Parathyroid adenoma (tissue), 2 donors: ENCODE results near the gene ZNRF3.
A peak's percentile ranks its signal among the peaks of the same experiment; 100 is the strongest.

Experiments used
- H2AFZ ChIP-seq: fragments of 300-600 bp; sonication (generic); one replicate; pipeline ENCODE4 v1.7.0; 2017; ENCODE audit warnings: antibody characterized with exemption, mild to moderate bottlenecking
- H3K27ac ChIP-seq: fragments of 300-600 bp; sonication (generic); one replicate; pipeline ENCODE4 v1.7.0; 2017
- H3K27me3 ChIP-seq: fragments of 300-600 bp; sonication (generic); one replicate; pipeline ENCODE4 v1.7.0; 2017; ENCODE audit warnings: low read length; ENCODE audit not compliant: control insufficient read depth, insufficient read depth
- H3K36me3 ChIP-seq: fragments of 300-600 bp; sonication (generic); one replicate; pipeline ENCODE4 v1.7.0; 2017; ENCODE audit warnings: low read length; ENCODE audit not compliant: control insufficient read depth, insufficient read depth
- H3K4me1 ChIP-seq: fragments of 300-600 bp; sonication (generic); one replicate; pipeline ENCODE4 v1.7.0; 2017; ENCODE audit warnings: control low read depth
- H3K4me2 ChIP-seq: fragments of 300-600 bp; sonication (generic); one replicate; pipeline ENCODE4 v1.7.0; 2017; ENCODE audit warnings: low read length
- H3K4me3 ChIP-seq: fragments of 300-600 bp; sonication (generic); one replicate; pipeline ENCODE4 v1.7.0; 2017; ENCODE audit warnings: low read depth, low read length
- H3K79me2 ChIP-seq: fragments of 300-600 bp; sonication (generic); one replicate; pipeline ENCODE4 v1.7.0; 2017; ENCODE audit warnings: control low read depth
- H3K9ac ChIP-seq: fragments of 300-600 bp; sonication (generic); one replicate; pipeline ENCODE4 v1.7.0; 2017; ENCODE audit warnings: mild to moderate bottlenecking
- H3K9me3 ChIP-seq: fragments of 300-600 bp; sonication (generic); one replicate; pipeline ENCODE4 v1.7.0; 2017; ENCODE audit warnings: low read length; ENCODE audit not compliant: control insufficient read depth
- TF ChIP-seq, protein P1 (sequence below): fragments of 300-600 bp; sonication (generic); IDR thresholded peaks from one replicate; pipeline ENCODE4 v1.7.0; 2017; ENCODE audit warnings: antibody characterized with exemption, mild to moderate bottlenecking
- donor health status: primary hyperparathyroidism.

The ZNRF3 gene

DNA sequence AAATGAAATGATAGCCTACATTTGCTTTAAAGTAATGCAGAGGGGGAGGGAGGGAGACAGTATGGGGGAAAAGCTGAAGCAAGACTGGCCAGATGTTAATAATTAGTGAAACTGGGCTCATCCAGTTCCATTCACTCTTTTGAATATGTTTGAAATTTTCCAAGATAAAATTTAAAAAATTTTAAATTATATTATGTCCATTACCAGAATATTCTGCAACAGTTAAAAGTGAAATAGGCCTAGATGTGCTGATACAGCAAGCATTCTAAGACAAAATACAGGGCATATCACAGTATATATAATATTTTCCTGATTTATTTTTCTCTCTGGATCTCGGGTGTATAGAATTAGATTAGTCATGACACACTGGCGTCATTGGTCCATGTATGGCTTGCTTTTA, 13.6 kb upstream of the ZNRF3 start:
- no peak overlapping the region for H3K4me3 ChIP-seq
- H3K9me3 ChIP-seq: no peaks in the 10 kb centered on the region
- H3K4me2 ChIP-seq: no peak overlapping the region
- no peaks in the 10 kb centered on the region for H3K4me1 ChIP-seq
- TF ChIP-seq, protein P1, sequence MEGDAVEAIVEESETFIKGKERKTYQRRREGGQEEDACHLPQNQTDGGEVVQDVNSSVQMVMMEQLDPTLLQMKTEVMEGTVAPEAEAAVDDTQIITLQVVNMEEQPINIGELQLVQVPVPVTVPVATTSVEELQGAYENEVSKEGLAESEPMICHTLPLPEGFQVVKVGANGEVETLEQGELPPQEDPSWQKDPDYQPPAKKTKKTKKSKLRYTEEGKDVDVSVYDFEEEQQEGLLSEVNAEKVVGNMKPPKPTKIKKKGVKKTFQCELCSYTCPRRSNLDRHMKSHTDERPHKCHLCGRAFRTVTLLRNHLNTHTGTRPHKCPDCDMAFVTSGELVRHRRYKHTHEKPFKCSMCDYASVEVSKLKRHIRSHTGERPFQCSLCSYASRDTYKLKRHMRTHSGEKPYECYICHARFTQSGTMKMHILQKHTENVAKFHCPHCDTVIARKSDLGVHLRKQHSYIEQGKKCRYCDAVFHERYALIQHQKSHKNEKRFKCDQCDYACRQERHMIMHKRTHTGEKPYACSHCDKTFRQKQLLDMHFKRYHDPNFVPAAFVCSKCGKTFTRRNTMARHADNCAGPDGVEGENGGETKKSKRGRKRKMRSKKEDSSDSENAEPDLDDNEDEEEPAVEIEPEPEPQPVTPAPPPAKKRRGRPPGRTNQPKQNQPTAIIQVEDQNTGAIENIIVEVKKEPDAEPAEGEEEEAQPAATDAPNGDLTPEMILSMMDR: no peak
- no peaks in the 10 kb centered on the region for H3K36me3 ChIP-seq
- H2AFZ ChIP-seq: no peak overlapping the region
- H3K79me2 ChIP-seq: no peaks in the 10 kb centered on the region
- H3K27ac ChIP-seq: no peak overlapping the region
- H3K27me3 ChIP-seq: no peaks in the 10 kb centered on the region
- H3K9ac ChIP-seq: no peak overlapping the region

GRCh38 chr22:28873183-28873963, 10.0 kb upstream of the ZNRF3 start:
- Histone ChIP-seq H3K4me1 (no peaks in the 10 kb centered on the region), H3K4me3 (no peak overlapping the region), H3K79me2 (no peaks in the 10 kb centered on the region), H3K36me3 (no peaks in the 10 kb centered on the region), H3K27me3 (no peaks in the 10 kb centered on the region), H3K27ac (no peak overlapping the region), H3K4me2 (no peak overlapping the region), H3K9ac (no peak overlapping the region), H3K9me3 (no peaks in the 10 kb centered on the region), H2AFZ (no peak overlapping the region)
- TF ChIP-seq, protein P1: no peak

DNA sequence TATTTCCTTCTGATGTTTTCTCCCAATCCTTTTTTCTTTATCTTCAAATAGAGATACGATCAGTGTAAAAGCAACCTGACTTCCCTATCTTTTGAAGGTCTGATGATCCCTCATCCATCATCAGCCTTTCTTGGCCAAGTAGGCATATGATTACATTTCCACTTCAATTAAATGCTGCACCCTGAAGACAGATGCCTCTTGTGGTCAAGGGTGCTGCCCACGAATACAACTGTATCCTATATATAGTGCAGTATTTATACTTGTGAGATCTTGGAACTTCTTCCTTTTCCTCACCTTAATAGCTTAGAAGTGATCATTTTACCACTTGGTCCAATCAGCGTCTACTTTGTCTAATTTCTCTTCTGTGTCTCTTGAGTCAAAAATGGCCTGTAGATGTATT, 9.3 kb upstream of the ZNRF3 start:
- TF ChIP-seq, protein P1: no peak
- H3K4me3 ChIP-seq: no peak overlapping the region

DNA sequence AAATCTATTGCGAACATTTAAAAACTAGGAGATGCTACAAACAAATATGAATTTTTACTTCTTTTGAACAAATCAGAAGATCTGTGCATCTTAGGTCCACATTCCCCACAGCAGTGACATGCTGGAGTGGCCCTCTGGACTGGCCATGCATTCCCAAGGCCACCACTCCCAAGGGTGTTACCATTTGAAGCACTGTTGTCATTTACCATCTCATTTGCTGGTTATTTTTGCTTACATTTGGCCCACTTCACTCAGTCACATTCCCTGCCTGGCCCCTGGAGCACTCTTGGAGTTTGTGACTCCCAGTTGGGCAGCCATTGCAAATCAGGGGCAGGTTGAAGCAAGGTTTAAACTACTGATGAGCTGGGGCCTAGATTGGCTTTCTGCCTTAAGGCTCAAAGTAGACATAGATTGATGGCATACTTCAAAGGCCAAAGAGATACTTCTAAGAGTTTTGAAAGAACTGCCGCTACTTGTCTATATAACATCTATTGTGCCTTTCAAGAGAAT, 8.5 kb upstream of the ZNRF3 start:
- H3K4me3 ChIP-seq: no peak overlapping the region
- H3K79me2 ChIP-seq: no peaks in the 10 kb centered on the region
- no peaks in the 10 kb centered on the region for H3K4me1 ChIP-seq
- no peak overlapping the region for H3K27ac ChIP-seq
- H3K27me3 ChIP-seq: no peaks in the 10 kb centered on the region
- TF ChIP-seq, protein P1: no peak
- no peak overlapping the region for H3K9ac ChIP-seq
- no peak overlapping the region for H2AFZ ChIP-seq
- no peak overlapping the region for H3K4me2 ChIP-seq
- no peaks in the 10 kb centered on the region for H3K36me3 ChIP-seq
- H3K9me3 ChIP-seq: no peaks in the 10 kb centered on the region

More for the DNA sequence above, 9.3 kb upstream of the ZNRF3 start:
- Histone ChIP-seq H3K9ac (no peak overlapping the region), H3K9me3 (no peaks in the 10 kb centered on the region), H3K4me1 (no peaks in the 10 kb centered on the region), H3K79me2 (no peaks in the 10 kb centered on the region), H3K36me3 (no peaks in the 10 kb centered on the region), H2AFZ (no peak overlapping the region), H3K27ac (no peak overlapping the region), H3K27me3 (no peaks in the 10 kb centered on the region), H3K4me2 (no peak overlapping the region)

DNA sequence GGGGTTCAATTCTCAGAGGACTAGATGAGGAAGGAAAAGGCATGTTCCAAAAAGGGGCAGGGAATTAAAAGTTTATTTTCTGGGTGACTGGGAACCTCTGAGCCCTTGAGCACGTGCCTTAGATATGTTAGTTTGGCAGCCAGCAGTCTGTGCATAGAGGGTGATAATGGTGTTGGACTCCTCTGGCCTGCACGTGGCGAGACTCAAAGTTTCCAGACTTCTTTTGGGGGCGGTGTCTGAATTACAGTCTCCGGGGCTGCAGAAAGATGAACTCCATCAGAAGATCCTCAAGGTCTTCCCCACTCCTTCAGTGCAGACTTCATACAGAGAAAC, 861 bp upstream of the ZNRF3 start:
- H2AFZ ChIP-seq: peak overlapping the region; percentile 87

More for the DNA sequence above, 861 bp upstream of the ZNRF3 start:
- Histone ChIP-seq H3K9me3 (no peaks in the 10 kb centered on the region), H3K36me3 (no peaks in the 10 kb centered on the region), H3K9ac (no peak overlapping the region), H3K27ac (peak overlapping the region; percentile 1), H3K4me1 (no peaks in the 10 kb centered on the region), H3K27me3 (no peaks in the 10 kb centered on the region), H3K4me2 (peak overlapping the region; percentile 84), H3K79me2 (no peaks in the 10 kb centered on the region), H3K4me3 (peak overlapping the region; percentile 70)
- TF ChIP-seq, protein P1: no peak
